K562 treated with DMSO at 1 percent for 4 hours (cell line): ENCODE measurements around the gene LRRC18. TPM values are rescaled to one million over a fixed set of nuclear protein-coding genes. Genes with fewer than 3 reads are reported as not detected.

ENCODE experiments used
- total RNA-seq: library from RNA; unstranded; fragments of 300-600 nt; gene quantifications from 2 replicates; pipeline ENCODE4 v1.2.3, GENCODE V29; 2022; ENCODE audit not compliant: insufficient read depth

LRRC18 gene
- not detected in 2 replicates for total RNA-seq

GRCh38 chr10:48939790-48940325 lies at the start of gene LRRC18:
LRRC18 (minus strand) TSS chr10:48939840; CDS start chr10:48914155, 25,685 bp downstream.

Other genes starting within 250 kb of the LRRC18 start
- gene VSTM4, start 175.7 kb upstream of the LRRC18 start, total RNA-seq, result 3.3 and 4.3 TPM in 2 replicates
- not detected in 2 replicates for gene FAM170B, start 194.2 kb upstream of the LRRC18 start, total RNA-seq
- 168 and 174 TPM in 2 replicates for gene TMEM273, start 248.6 kb upstream of the LRRC18 start, total RNA-seq